ENCODE measurements around the gene ABHD5. TPM values are rescaled to one million over a fixed set of nuclear protein-coding genes. Genes with fewer than 3 reads are reported as not detected.

ABHD5 gene
- total RNA-seq, 1 experiment from 2014 or later, result 9.9 TPM

- Histone ChIP-seq H3K4me3 (ENCODE audit: low read depth, low read length, poor library complexity, severe bottlenecking) (no peak overlapping the region), H3K27ac (ENCODE audit: low read depth, low read length, poor library complexity, severe bottlenecking) (no peak overlapping the region), H3K36me3 (ENCODE audit: insufficient read depth, low read length, poor library complexity, severe bottlenecking) (no peaks in the 10 kb centered on the region), H3K9me3 (ENCODE audit: low read depth, low read length, poor library complexity, severe bottlenecking) (no peaks in the 10 kb centered on the region), H3K27me3 (replicated peaks; ENCODE audit: insufficient read depth, low read depth, low read length, poor library complexity) (no peaks in the 10 kb centered on the region), H3K4me1 (ENCODE audit: insufficient read depth, low read length, poor library complexity, severe bottlenecking) (no peaks in the 10 kb centered on the region)
- TF ChIP-seq EZH2 (IDR thresholded peaks at IDR 0.05; ENCODE audit: borderline replicate concordance, low read depth, low read length, poor library complexity, severe bottlenecking) (no peak), CTCF (conservative IDR thresholded peaks at IDR 0.05; ENCODE audit: low read depth, low read length) (no peak)
- ChIA-PET POLR2A (ENCODE audit: low non-redundant PET) (no interaction called here), CTCF (no interaction called here)
- DNase-seq (ENCODE audit: low spot score), result no peak
- intact Hi-C loops (cut with micrococcal nuclease; ENCODE audit: unreplicated experiment), result no loop called here
- BruUV-seq (replicated peaks), result no TSS peak
Observed at GRCh38 chr3:43685921-43686320, 4.8 kb upstream of the ABHD5 start.

GRCh38 chr3:43686333-43686699, 4.4 kb upstream of the ABHD5 start:
- Histone ChIP-seq H3K4me3 (ENCODE audit: low read depth, low read length, poor library complexity, severe bottlenecking) (no peak overlapping the region), H3K27me3 (replicated peaks; ENCODE audit: insufficient read depth, low read depth, low read length, poor library complexity) (no peaks in the 10 kb centered on the region), H3K9me3 (ENCODE audit: low read depth, low read length, poor library complexity, severe bottlenecking) (no peaks in the 10 kb centered on the region), H3K27ac (ENCODE audit: low read depth, low read length, poor library complexity, severe bottlenecking) (no peak overlapping the region), H3K36me3 (ENCODE audit: insufficient read depth, low read length, poor library complexity, severe bottlenecking) (no peaks in the 10 kb centered on the region), H3K4me1 (ENCODE audit: insufficient read depth, low read length, poor library complexity, severe bottlenecking) (no peaks in the 10 kb centered on the region)
- no peak for DNase-seq (ENCODE audit: low spot score)
- BruUV-seq (replicated peaks), result no TSS peak
- intact Hi-C loops (cut with micrococcal nuclease; ENCODE audit: unreplicated experiment), result no loop called here
- ChIA-PET CTCF (no interaction called here), POLR2A (ENCODE audit: low non-redundant PET) (no interaction called here)
- no peak for TF ChIP-seq CTCF (conservative IDR thresholded peaks at IDR 0.05; ENCODE audit: low read depth, low read length)
- no peak for TF ChIP-seq EZH2 (IDR thresholded peaks at IDR 0.05; ENCODE audit: borderline replicate concordance, low read depth, low read length, poor library complexity, severe bottlenecking)

GRCh38 chr3:43686700-43687498, 3.8 kb upstream of the ABHD5 start:
- Histone ChIP-seq H3K9me3 (ENCODE audit: low read depth, low read length, poor library complexity, severe bottlenecking) (no peaks in the 10 kb centered on the region), H3K27ac (ENCODE audit: low read depth, low read length, poor library complexity, severe bottlenecking) (no peak overlapping the region), H3K36me3 (ENCODE audit: insufficient read depth, low read length, poor library complexity, severe bottlenecking) (no peaks in the 10 kb centered on the region), H3K27me3 (replicated peaks; ENCODE audit: insufficient read depth, low read depth, low read length, poor library complexity) (no peaks in the 10 kb centered on the region), H3K4me1 (ENCODE audit: insufficient read depth, low read length, poor library complexity, severe bottlenecking) (peaks cover 4% of the 10 kb centered on the region), H3K4me3 (ENCODE audit: low read depth, low read length, poor library complexity, severe bottlenecking) (no peak overlapping the region)
- POLR2A ChIA-PET (ENCODE audit: low non-redundant PET), result no interaction called here
- intact Hi-C loops (cut with micrococcal nuclease; ENCODE audit: unreplicated experiment), result no loop called here
- TF ChIP-seq CTCF (conservative IDR thresholded peaks at IDR 0.05; ENCODE audit: low read depth, low read length) (no peak), EZH2 (IDR thresholded peaks at IDR 0.05; ENCODE audit: borderline replicate concordance, low read depth, low read length, poor library complexity, severe bottlenecking) (no peak)
- DNase-seq (ENCODE audit: low spot score), result no peak
- no TSS peak for BruUV-seq (replicated peaks)
- CTCF ChIA-PET, result no interaction called here
